HEK293 (cell line): Measurements from ENCODE around the gene EFNA2.

Experiments used
- BCL11B ChIP-seq: fragments of 450-650 bp; formaldehyde crosslinking; IDR thresholded peaks from 2 replicates; pipeline ENCODE4 v1.5.1; 2016; ENCODE audit warnings: low read depth, missing biosample characterization, missing genetic modification characterization
- FEZF1 ChIP-seq: fragments of 450-650 bp; formaldehyde crosslinking; IDR thresholded peaks from 2 replicates; pipeline ENCODE4 v1.5.1; 2016; ENCODE audit warnings: missing biosample characterization, missing genetic modification characterization
- KLF10 ChIP-seq: fragments of 450-650 bp; IDR thresholded peaks from 2 replicates; pipeline ENCODE4 v1.5.1; 2018; ENCODE audit warnings: missing biosample characterization, mild to moderate bottlenecking, missing genetic modification characterization
- KLF8 ChIP-seq: fragments of 450-650 bp; formaldehyde crosslinking; IDR thresholded peaks from 2 replicates; pipeline ENCODE4 v1.5.1; 2016; ENCODE audit warnings: missing biosample characterization, missing genetic modification characterization
- OSR2 ChIP-seq: fragments of 450-650 bp; formaldehyde crosslinking; IDR thresholded peaks from 2 replicates; pipeline ENCODE4 v1.5.1; 2016; ENCODE audit warnings: missing biosample characterization, missing genetic modification characterization
- ZFHX2 ChIP-seq: fragments of 450-650 bp; formaldehyde crosslinking; conservative IDR thresholded peaks from 2 replicates; pipeline ENCODE4 v1.5.1; 2016; ENCODE audit warnings: missing biosample characterization, missing genetic modification characterization
- ZNF280C ChIP-seq: fragments of 450-650 bp; formaldehyde crosslinking; IDR thresholded peaks from 2 replicates; pipeline ENCODE4 v1.5.1; 2016; ENCODE audit warnings: missing biosample characterization, missing genetic modification characterization
- ZNF449 ChIP-seq: fragments of 450-650 bp; formaldehyde crosslinking; IDR thresholded peaks from 2 replicates; pipeline ENCODE4 v1.5.1; 2017; ENCODE audit warnings: missing biosample characterization, mild to moderate bottlenecking, missing genetic modification characterization, moderate library complexity
- ZNF518A ChIP-seq: fragments of 450-650 bp; formaldehyde crosslinking; conservative IDR thresholded peaks from 2 replicates; pipeline ENCODE4 v1.5.1; 2016; ENCODE audit warnings: low read depth, missing biosample characterization, missing genetic modification characterization
- ZNF623 ChIP-seq: fragments of 450-650 bp; formaldehyde crosslinking; IDR thresholded peaks from 2 replicates; pipeline ENCODE4 v1.5.1; 2016; ENCODE audit warnings: missing biosample characterization, missing genetic modification characterization
- ZNF843 ChIP-seq: fragments of 450-650 bp; formaldehyde crosslinking; IDR thresholded peaks from 2 replicates; pipeline ENCODE4 v1.5.1; 2016; ENCODE audit warnings: missing biosample characterization, missing genetic modification characterization
- TF ChIP-seq, protein P1 (sequence below): fragments of 450-650 bp; formaldehyde crosslinking; conservative IDR thresholded peaks from 2 replicates; pipeline ENCODE4 v1.5.1; 2016; ENCODE audit warnings: low read depth, missing biosample characterization, missing genetic modification characterization
- TF ChIP-seq, protein P2 (sequence below): fragments of 450-650 bp; formaldehyde crosslinking; IDR thresholded peaks from 2 replicates; pipeline ENCODE4 v1.5.1; 2016; ENCODE audit warnings: missing biosample characterization, missing genetic modification characterization
- TF ChIP-seq, protein P3 (sequence below): fragments of 450-650 bp; formaldehyde crosslinking; IDR thresholded peaks from 2 replicates; pipeline ENCODE4 v1.5.1; 2016; ENCODE audit warnings: missing biosample characterization, missing genetic modification characterization

Gene EFNA2

DNA sequence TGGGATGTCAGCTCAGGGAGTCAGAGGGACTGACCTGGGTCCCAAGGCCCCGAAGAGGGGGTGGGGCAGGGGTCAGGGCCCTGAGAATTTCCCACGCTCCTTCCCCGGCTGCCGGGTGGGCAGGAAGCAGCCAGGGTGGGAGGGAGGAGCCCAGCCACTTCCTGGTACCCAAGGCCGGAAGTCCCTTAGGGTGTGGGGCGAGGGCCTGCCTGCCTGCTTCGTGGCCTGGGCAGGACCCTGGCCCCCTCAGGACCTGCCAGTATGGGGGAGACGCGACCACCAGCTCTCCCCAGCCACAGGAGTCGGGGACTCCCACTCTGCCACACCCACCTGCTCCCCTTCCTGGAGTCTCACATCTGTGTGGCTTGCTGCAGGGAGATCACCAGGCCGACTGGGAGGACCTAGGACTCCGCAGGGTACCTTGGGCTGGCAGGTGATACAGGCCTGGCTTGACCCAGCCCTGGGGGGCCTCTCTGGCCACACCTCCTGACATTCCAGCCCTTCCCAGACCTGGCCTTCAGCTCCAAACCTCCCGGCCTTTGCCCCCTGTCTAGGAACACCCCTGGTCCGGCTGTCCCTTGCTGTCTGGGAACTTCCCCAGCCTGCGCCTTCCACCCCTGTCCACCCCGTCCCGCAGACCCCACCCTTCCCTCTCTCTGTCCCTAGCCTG is 26.3 kb upstream of the EFNA2 start (continued):
- TF ChIP-seq ZNF518A (tag by site-specific recombination), result no peak
- TF ChIP-seq, protein P1, sequence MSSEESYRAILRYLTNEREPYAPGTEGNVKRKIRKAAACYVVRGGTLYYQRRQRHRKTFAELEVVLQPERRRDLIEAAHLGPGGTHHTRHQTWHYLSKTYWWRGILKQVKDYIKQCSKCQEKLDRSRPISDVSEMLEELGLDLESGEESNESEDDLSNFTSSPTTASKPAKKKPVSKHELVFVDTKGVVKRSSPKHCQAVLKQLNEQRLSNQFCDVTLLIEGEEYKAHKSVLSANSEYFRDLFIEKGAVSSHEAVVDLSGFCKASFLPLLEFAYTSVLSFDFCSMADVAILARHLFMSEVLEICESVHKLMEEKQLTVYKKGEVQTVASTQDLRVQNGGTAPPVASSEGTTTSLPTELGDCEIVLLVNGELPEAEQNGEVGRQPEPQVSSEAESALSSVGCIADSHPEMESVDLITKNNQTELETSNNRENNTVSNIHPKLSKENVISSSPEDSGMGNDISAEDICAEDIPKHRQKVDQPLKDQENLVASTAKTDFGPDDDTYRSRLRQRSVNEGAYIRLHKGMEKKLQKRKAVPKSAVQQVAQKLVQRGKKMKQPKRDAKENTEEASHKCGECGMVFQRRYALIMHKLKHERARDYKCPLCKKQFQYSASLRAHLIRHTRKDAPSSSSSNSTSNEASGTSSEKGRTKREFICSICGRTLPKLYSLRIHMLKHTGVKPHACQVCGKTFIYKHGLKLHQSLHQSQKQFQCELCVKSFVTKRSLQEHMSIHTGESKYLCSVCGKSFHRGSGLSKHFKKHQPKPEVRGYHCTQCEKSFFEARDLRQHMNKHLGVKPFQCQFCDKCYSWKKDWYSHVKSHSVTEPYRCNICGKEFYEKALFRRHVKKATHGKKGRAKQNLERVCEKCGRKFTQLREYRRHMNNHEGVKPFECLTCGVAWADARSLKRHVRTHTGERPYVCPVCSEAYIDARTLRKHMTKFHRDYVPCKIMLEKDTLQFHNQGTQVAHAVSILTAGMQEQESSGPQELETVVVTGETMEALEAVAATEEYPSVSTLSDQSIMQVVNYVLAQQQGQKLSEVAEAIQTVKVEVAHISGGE (tag by site-specific recombination), result peak; percentile 83
- TF ChIP-seq KLF8 (tag by site-specific recombination), result peak; percentile 95
- peak; percentile 51 for TF ChIP-seq ZNF843 (tag by site-specific recombination)
- TF ChIP-seq ZNF623 (tag by site-specific recombination), result no peak
- TF ChIP-seq ZFHX2 (tag by site-specific recombination), result peak; percentile 82
- TF ChIP-seq ZNF280C, result no peak
- peak; percentile 26; the same call in 1 of the 2 replicates for TF ChIP-seq ZNF449 (tag by site-specific recombination)
- peak; percentile 75; the same call in 1 of the 2 replicates for TF ChIP-seq KLF10
- no peak for TF ChIP-seq FEZF1 (tag by site-specific recombination)
- TF ChIP-seq, protein P2, sequence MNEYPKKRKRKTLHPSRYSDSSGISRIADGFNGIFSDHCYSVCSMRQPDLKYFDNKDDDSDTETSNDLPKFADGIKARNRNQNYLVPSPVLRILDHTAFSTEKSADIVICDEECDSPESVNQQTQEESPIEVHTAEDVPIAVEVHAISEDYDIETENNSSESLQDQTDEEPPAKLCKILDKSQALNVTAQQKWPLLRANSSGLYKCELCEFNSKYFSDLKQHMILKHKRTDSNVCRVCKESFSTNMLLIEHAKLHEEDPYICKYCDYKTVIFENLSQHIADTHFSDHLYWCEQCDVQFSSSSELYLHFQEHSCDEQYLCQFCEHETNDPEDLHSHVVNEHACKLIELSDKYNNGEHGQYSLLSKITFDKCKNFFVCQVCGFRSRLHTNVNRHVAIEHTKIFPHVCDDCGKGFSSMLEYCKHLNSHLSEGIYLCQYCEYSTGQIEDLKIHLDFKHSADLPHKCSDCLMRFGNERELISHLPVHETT, result no peak
- TF ChIP-seq BCL11B (tag by site-specific recombination), result peak; percentile 19; the same call in 1 of the 2 replicates
- TF ChIP-seq OSR2 (tag by site-specific recombination), result no peak
- TF ChIP-seq, protein P3, sequence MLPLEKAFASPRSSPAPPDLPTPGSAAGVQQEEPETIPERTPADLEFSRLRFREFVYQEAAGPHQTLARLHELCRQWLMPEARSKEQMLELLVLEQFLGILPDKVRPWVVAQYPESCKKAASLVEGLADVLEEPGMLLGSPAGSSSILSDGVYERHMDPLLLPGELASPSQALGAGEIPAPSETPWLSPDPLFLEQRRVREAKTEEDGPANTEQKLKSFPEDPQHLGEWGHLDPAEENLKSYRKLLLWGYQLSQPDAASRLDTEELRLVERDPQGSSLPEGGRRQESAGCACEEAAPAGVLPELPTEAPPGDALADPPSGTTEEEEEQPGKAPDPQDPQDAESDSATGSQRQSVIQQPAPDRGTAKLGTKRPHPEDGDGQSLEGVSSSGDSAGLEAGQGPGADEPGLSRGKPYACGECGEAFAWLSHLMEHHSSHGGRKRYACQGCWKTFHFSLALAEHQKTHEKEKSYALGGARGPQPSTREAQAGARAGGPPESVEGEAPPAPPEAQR (tag by site-specific recombination), result no peak
